PC-9 (cell line): ENCODE data around the gene MUCL3. TPM values are rescaled to one million over a fixed set of nuclear protein-coding genes. Genes with fewer than 3 reads are reported as not detected.
A peak's percentile ranks its signal among the peaks of the same experiment; 100 is the strongest.

Experiments used
- BruUV-seq: library from RNA; stranded (reverse); fragments of 400-500 nt; replicated peaks from 2 replicates; lab custom pipeline; 2021; lab: Mats Ljungman, UMichigan
- CTCF ChIA-PET: fragments of 300-600 bp; sonication (Branson Sonifier 250); formaldehyde crosslinking; loops from one replicate; lab custom pipeline; 2022; ENCODE audit warnings: antibody characterized with exemption; lab: Charles Lee
- POLR2A ChIA-PET: fragments of 300-600 bp; sonication (Branson Sonifier 250); formaldehyde crosslinking; loops from one replicate; lab custom pipeline; 2022; ENCODE audit warnings: antibody characterized with exemption; ENCODE audit not compliant: unreplicated experiment; lab: Charles Lee
- DNase-seq, 2 experiments: peaks; one replicate each; pipeline versions ENCODE4 v3.0.0 to v3.0.0-alpha.2; 2015 to 2022; ENCODE audit warnings: mixed read lengths in 1 of 2
- H2AFZ ChIP-seq: fragments of 200-600 bp; sonication (generic); 2 replicates; pipeline ENCODE4 v1.8.1; 2017; ENCODE audit warnings: antibody characterized with exemption
- H3F3A ChIP-seq: fragments of 200-600 bp; sonication (generic); 2 replicates; pipeline ENCODE4 v1.8.1; 2017; ENCODE audit warnings: antibody characterized with exemption, mild to moderate bottlenecking, low read depth; ENCODE audit not compliant: insufficient read depth
- H3K27ac ChIP-seq: fragments of 200-600 bp; sonication (generic); 2 replicates; pipeline ENCODE4 v1.6.1; 2016; ENCODE audit warnings: mixed run types
- H3K27me3 ChIP-seq: fragments of 200-600 bp; sonication (generic); 2 replicates; pipeline ENCODE4 v1.6.1; 2016; ENCODE audit warnings: low read depth, mixed run types; ENCODE audit not compliant: insufficient read depth
- H3K36me3 ChIP-seq: fragments of 200-600 bp; sonication (generic); 2 replicates; pipeline ENCODE4 v1.6.1; 2016; ENCODE audit warnings: low read depth, mixed run types
- H3K4me1 ChIP-seq: fragments of 200-600 bp; sonication (generic); replicated peaks from 2 replicates; pipeline ENCODE4 v1.6.1; 2016; ENCODE audit warnings: mixed run types; ENCODE audit not compliant: insufficient read depth
- H3K4me2 ChIP-seq: fragments of 200-600 bp; sonication (generic); 2 replicates; pipeline ENCODE4 v1.6.1; 2017; ENCODE audit warnings: mixed run types
- H3K4me3 ChIP-seq: fragments of 200-600 bp; sonication (generic); 2 replicates; pipeline ENCODE4 v1.6.1; 2016; ENCODE audit warnings: mixed run types
- H3K79me2 ChIP-seq: fragments of 200-600 bp; sonication (generic); 2 replicates; pipeline ENCODE4 v1.6.1; 2017; ENCODE audit warnings: low read depth, mixed run types
- H3K9me2 ChIP-seq: fragments of 200-600 bp; sonication (generic); 2 replicates; pipeline ENCODE4 v1.8.1; 2017; ENCODE audit warnings: mild to moderate bottlenecking; ENCODE audit not compliant: insufficient read depth
- H3K9me3 ChIP-seq: fragments of 200-600 bp; sonication (generic); 2 replicates; pipeline ENCODE4 v1.8.1; 2016; ENCODE audit warnings: low read depth; ENCODE audit not compliant: insufficient read depth
- H4K20me1 ChIP-seq: fragments of 200-600 bp; sonication (generic); 2 replicates; pipeline ENCODE4 v1.8.1; 2017; ENCODE audit not compliant: insufficient read depth
- CTCF ChIP-seq: fragments of 200-600 bp; sonication (generic); conservative IDR thresholded peaks from 2 replicates; pipeline ENCODE4 v1.6.1; 2017; ENCODE audit warnings: mixed run types, antibody characterized with exemption, mild to moderate bottlenecking, moderate library complexity
- EZH2 ChIP-seq: fragments of 200-600 bp; sonication (generic); IDR thresholded peaks from 2 replicates; pipeline ENCODE4 v1.8.0; 2017; ENCODE audit warnings: antibody characterized with exemption, low read depth
- intact Hi-C: fragments of 100-400 bp; cut with micrococcal nuclease; formaldehyde crosslinking; loops from one replicate; pipeline ENCODE4 v1.10.0; 2022; ENCODE audit not compliant: unreplicated experiment
- total RNA-seq: library from RNA; stranded (reverse); gene quantifications from 2 replicates; pipeline ENCODE4 v1.2.3, GENCODE V29; 2021

The MUCL3 gene
- total RNA-seq, 1 experiment from 2014 or later, result not detected

- Histone ChIP-seq H3K27ac (no peak overlapping the region), H3K36me3 (no peaks in the 10 kb centered on the region), H3K4me2 (no peak overlapping the region), H3K4me1 (peaks cover 9% of the 10 kb centered on the region), H3K4me3 (no peak overlapping the region), H3K9me3 (no peaks in the 10 kb centered on the region), H3K27me3 (peaks cover 10% of the 10 kb centered on the region; the same call in 1 of the 2 replicates), H3K79me2 (no peaks in the 10 kb centered on the region), H3F3A (0 out of 2 replicates have a peak, but pooled peaks cover 4% of the 10 kb centered on the region), H2AFZ (no peak overlapping the region), H4K20me1 (no peaks in the 10 kb centered on the region), H3K9me2 (no peaks in the 10 kb centered on the region)
- CTCF ChIA-PET, result no interaction called here
- intact Hi-C loops, result no loop called here
- BruUV-seq, result no TSS peak
- no peak for DNase-seq
- POLR2A ChIA-PET, result no interaction called here
- TF ChIP-seq CTCF (no peak), EZH2 (no peak)
Measured at GRCh38 chr6:30951907-30952469, 11.2 kb downstream of the MUCL3 start.

GRCh38 chr6:30954631-30955366 is 14.0 kb downstream of the MUCL3 start:
- peaks cover 9% of the 10 kb centered on the region for H3K4me1 ChIP-seq
- H3F3A ChIP-seq, result peaks cover 7% of the 10 kb centered on the region; the same call in 1 of the 2 replicates
- TSS peak; percentile 81 for BruUV-seq
- no peak for DNase-seq
- POLR2A ChIA-PET, result interaction anchor here (0.6 kb wide), 1 partner anchor 72 kb away, joined by 6 read pairs; no protein-coding TSS in a partner anchor
- CTCF ChIA-PET, result interaction anchor here (0.6 to 1.9 kb wide), 3 partner anchors 12 to 336 kb away, joined by 4 to 16 read pairs (median 4); no protein-coding TSS in a partner anchor
- H3K27ac ChIP-seq, result no peak overlapping the region
- no peaks in the 10 kb centered on the region for H4K20me1 ChIP-seq
- H3K9me2 ChIP-seq, result no peaks in the 10 kb centered on the region
- intact Hi-C loops, result no loop called here
- no peaks in the 10 kb centered on the region for H3K9me3 ChIP-seq
- H3K4me2 ChIP-seq, result peak overlapping the region; percentile 56
- no peaks in the 10 kb centered on the region for H3K79me2 ChIP-seq
- peaks cover 6% of the 10 kb centered on the region; the same call in 1 of the 2 replicates for H3K27me3 ChIP-seq
- H3K36me3 ChIP-seq, result no peaks in the 10 kb centered on the region
- peak overlapping the region; percentile 72; the same call in 1 of the 2 replicates for H2AFZ ChIP-seq
- TF ChIP-seq EZH2 (no peak), CTCF (no peak)
- peak overlapping the region; percentile 52; the same call in 1 of the 2 replicates for H3K4me3 ChIP-seq

GRCh38 chr6:30955367-30956042 is 14.7 kb downstream of the MUCL3 start:
- H3K9me3 ChIP-seq, result no peaks in the 10 kb centered on the region
- peak overlapping the region; percentile 72 for H2AFZ ChIP-seq
- intact Hi-C loops, result no loop called here
- H4K20me1 ChIP-seq, result no peaks in the 10 kb centered on the region
- H3K36me3 ChIP-seq, result no peaks in the 10 kb centered on the region
- POLR2A ChIA-PET, result interaction anchor here (0.6 to 0.7 kb wide), 3 partner anchors 73 to 192 kb away, joined by 3 to 6 read pairs (median 4); no protein-coding TSS in a partner anchor
- DNase-seq, result peak in 1 of 2 experiments; percentile 76
- H3K9me2 ChIP-seq, result no peaks in the 10 kb centered on the region
- CTCF ChIA-PET, result interaction anchor here (0.6 to 1.9 kb wide), 3 partner anchors 13 to 336 kb away, joined by 4 to 16 read pairs (median 4); no protein-coding TSS in a partner anchor
- TF ChIP-seq CTCF (no peak), EZH2 (no peak)
- H3F3A ChIP-seq, result peaks cover 11% of the 10 kb centered on the region; the same call in 1 of the 2 replicates
- H3K4me2 ChIP-seq, result peak overlapping the region; percentile 56
- no TSS peak for BruUV-seq
- H3K27me3 ChIP-seq, result peaks cover 6% of the 10 kb centered on the region; the same call in 1 of the 2 replicates
- peak overlapping the region; percentile 52 for H3K4me3 ChIP-seq
- no peaks in the 10 kb centered on the region for H3K79me2 ChIP-seq
- H3K27ac ChIP-seq, result no peak overlapping the region
- peaks cover 9% of the 10 kb centered on the region for H3K4me1 ChIP-seq
